GM12801 (cell line): ENCODE results near the gene SLCO1B1.

Source experiments
- TF ChIP-seq, protein P1 (sequence below): IDR thresholded peaks from one replicate; pipeline ENCODE4 v1.5.1; 2011; ENCODE audit warnings: control low read depth; ENCODE audit not compliant: insufficient read length; ENCODE audit errors: extremely low read depth

SLCO1B1 gene

DNA sequence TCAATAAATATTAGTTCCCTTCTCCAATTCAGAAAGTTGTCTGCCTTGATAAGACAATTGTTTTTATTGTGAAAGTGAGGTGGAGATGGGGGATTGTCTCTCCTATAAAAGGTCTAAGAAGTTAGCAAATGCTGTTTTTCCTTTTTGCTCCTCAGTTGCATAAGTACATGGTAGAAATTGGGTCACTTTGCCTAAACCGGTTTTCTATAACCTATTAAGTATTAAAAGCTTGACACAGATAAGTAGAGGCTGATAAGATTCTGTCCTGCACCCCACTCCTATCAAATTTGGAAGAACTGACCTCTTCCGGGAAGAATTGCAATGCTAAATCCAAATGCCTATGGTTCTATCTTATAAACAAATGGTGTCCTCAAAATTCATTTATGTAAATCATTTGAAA is 7.0 kb downstream of the SLCO1B1 start:
- TF ChIP-seq, protein P1, sequence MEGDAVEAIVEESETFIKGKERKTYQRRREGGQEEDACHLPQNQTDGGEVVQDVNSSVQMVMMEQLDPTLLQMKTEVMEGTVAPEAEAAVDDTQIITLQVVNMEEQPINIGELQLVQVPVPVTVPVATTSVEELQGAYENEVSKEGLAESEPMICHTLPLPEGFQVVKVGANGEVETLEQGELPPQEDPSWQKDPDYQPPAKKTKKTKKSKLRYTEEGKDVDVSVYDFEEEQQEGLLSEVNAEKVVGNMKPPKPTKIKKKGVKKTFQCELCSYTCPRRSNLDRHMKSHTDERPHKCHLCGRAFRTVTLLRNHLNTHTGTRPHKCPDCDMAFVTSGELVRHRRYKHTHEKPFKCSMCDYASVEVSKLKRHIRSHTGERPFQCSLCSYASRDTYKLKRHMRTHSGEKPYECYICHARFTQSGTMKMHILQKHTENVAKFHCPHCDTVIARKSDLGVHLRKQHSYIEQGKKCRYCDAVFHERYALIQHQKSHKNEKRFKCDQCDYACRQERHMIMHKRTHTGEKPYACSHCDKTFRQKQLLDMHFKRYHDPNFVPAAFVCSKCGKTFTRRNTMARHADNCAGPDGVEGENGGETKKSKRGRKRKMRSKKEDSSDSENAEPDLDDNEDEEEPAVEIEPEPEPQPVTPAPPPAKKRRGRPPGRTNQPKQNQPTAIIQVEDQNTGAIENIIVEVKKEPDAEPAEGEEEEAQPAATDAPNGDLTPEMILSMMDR: no peak

DNA sequence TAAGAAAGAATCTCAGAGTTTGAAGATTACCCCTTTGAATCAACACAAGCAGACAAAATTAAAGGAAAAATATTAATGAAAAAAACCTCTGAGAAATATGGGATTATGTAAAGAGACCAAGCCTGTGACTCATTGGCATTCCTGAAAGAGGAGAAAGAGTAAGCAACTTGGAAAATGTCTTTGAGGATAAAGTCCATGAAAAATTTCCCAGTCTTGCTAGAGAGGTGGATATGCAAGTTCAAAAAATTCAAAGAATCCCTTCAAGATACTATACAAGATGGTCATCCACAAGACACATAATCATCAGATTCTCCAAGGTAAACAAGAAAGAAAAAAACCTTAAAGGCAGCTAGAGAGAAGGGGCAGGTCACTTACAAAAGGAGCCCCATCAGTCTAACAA is 13.3 kb downstream of the SLCO1B1 start:
- TF ChIP-seq, protein P1: no peak

DNA sequence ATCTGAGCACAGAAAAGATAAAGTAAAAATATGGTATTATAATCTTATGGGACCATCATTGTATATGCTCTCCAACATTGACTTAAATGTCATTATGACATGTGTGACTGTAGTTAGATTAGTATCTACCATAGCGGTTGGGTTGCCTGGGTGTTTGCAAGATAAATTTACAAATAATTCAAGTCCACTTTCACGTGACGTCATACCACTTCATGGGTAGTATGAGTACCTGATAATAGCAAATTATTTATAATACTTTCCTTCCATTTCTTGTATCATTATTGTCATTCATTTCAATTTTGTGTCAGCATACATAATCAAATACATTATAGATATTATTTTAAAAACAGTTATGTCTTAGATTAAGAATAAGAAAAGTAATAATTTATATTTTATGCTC is 20.2 kb downstream of the SLCO1B1 start:
- TF ChIP-seq, protein P1: no peak

DNA sequence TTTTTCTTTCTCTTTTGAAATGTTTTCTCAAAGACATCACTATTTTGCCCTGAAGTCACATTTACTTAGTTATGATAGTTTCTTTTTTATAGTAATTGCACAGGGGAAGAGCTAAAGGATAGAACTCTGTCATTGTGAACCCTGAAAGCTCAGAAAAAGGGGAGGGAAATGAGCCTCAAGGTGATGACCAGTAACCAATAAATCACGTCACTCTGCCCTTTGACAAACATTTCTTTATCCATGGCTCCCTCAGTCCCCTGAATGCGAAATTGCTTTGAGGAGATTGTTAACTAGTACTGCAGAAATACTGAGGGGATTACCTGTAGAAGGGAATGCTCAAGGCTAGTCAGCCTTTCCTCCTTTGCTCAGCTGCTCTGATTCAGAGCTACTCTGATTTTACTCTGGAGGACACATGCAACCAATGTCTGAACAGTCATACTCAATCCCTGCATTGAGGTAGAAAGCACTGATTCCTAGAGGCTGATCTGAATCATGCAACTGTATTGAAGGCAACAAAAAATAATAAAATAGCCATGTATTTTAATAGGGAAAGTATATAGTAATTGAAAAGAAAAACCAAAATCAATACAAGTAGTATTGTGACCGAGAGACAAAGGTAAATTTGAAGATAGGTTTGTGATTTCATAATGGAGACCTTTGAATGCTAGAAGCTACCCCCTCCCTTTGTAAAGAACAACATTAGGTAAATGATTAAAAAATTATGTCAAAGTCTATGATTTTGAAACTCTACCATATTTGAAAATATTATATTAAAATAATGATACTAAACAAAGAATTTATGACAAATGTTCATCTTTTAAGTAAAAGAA is 24.7 kb downstream of the SLCO1B1 start:
- TF ChIP-seq, protein P1: no peak

DNA sequence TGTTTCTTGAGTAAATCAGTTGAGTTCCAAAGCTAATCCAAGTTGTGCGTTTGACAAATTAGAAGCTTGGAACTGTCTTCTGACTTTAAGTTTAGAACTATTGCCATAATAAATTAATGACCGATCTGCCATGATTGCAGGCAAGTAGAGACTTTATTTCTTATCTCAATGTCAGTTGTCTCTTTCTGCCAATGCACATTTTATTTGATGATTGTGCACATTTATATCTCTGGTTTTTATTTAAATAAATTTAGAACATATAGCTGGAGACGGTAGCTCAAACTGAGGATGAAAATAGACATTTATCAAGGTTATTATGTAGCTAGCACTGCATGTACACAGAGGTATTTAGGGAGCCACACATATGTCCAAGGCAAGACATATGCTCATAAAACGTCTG is 34.1 kb downstream of the SLCO1B1 start:
- TF ChIP-seq, protein P1: no peak

DNA sequence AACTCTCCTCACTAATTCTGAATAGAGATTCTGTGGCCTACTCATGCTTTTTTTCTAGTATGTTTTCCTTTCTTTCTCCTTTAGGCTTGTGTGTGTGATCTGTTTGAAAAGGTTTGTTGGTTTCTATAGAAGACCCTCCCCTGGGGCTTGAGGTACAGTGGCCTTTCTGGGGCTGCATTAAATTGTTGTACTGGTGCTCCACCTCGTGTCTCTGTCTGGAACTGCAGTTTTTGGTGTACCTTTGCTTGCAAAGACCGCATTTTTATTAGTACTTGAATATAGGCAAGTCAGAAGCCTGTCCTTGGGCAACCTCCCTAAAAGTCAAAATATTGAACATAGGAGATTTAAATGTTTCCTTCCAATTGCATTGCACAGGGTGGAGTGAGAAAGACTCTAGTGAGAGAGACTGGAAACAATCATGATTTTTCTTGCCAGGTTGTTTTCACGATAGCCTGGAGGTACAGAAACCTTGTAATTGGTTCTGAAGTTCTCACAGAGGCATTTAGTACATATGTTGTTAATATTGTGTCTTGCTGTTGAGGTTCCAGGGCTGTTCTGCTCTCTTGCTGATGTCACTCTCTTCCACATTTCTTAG is 39.0 kb downstream of the SLCO1B1 start:
- TF ChIP-seq, protein P1: no peak

DNA sequence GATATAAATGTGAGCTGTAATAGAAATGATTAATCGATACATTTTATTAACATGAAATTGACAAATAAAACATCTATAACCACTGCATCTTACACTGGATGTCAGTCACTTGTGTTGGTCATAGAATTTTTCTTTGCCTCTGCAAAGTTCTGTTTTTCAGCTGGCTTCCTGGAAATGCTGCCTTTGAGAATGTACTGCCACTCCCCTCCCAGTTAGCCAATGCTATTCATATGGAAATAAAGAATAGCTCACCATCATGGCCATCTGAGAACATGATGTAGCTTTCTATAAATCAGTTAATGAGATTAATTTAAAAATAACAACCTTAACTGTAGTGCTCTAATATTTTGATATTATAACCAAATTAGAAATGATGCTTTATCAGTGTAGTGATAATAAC is 41.1 kb downstream of the SLCO1B1 start:
- TF ChIP-seq, protein P1: no peak
